Liver (tissue), 9 donors: ENCODE measurements around the gene FFAR1. TPM values are rescaled to one million over a fixed set of nuclear protein-coding genes. Genes with fewer than 3 reads are reported as not detected.

ENCODE experiments used
- DNase-seq: peaks from one replicate; pipeline ENCODE4 v3.0.0-alpha.2; 2017; ENCODE audit warnings: low spot score
- H3K27ac ChIP-seq, 2 donors: one replicate each; pipeline ENCODE4 v1.7.0; 2013; ENCODE audit warnings: inconsistent platforms in 2 of 2, low read length in 2 of 2, control low read depth in 1 of 2, low read depth in 1 of 2, mild to moderate bottlenecking in 1 of 2
- H3K27me3 ChIP-seq, 4 donors: one replicate each; pipeline versions ENCODE4 v1.6.1 to v1.7.0; 2013; ENCODE audit warnings: low read length in 3 of 4, inconsistent platforms in 1 of 4, mild to moderate bottlenecking in 1 of 4, moderate library complexity in 1 of 4; ENCODE audit not compliant: control insufficient read depth in 4 of 4, insufficient read depth in 4 of 4
- H3K36me3 ChIP-seq, 4 donors: one replicate each; pipeline versions ENCODE4 v1.6.1 to v1.7.0; 2013; ENCODE audit warnings: low read length in 3 of 4, mild to moderate bottlenecking in 3 of 4, low read depth in 1 of 4, moderate library complexity in 1 of 4; ENCODE audit not compliant: control insufficient read depth in 4 of 4, insufficient read depth in 3 of 4
- H3K4me1 ChIP-seq, 4 donors: one replicate each; pipeline versions ENCODE4 v1.6.1 to v1.7.0; 2013; ENCODE audit warnings: low read length in 3 of 4, mild to moderate bottlenecking in 3 of 4, moderate library complexity in 1 of 4; ENCODE audit not compliant: control insufficient read depth in 4 of 4, insufficient read depth in 4 of 4
- H3K4me3 ChIP-seq, 3 donors: one replicate each; pipeline versions ENCODE4 v1.6.1 to v1.7.0; 2013; ENCODE audit warnings: low read length in 3 of 3, control low read depth in 1 of 3, low read depth in 1 of 3, mild to moderate bottlenecking in 1 of 3
- H3K9ac ChIP-seq, 2 donors: one replicate each; pipeline ENCODE4 v1.7.0; 2013; ENCODE audit warnings: low read length in 2 of 2, mild to moderate bottlenecking in 2 of 2, moderate library complexity in 2 of 2, control low read depth in 1 of 2, low read depth in 1 of 2
- H3K9me3 ChIP-seq, 4 donors: one replicate each; pipeline versions ENCODE4 v1.6.1 to v1.7.0; 2013; ENCODE audit warnings: low read length in 3 of 4; ENCODE audit not compliant: control insufficient read depth in 4 of 4
- CTCF ChIP-seq: fragments of 150-350 bp; IDR thresholded peaks from 2 replicates; pipeline ENCODE4 v1.5.1; 2017; ENCODE audit warnings: improper control_type of control experiment, low read depth, low read length; ENCODE audit not compliant: missing input control
- EGR1 ChIP-seq, 2 donors: IDR thresholded peaks; 2 replicates each; pipeline ENCODE4 v1.6.1; 2016 to 2018; ENCODE audit warnings: antibody characterized with exemption in 2 of 2, low read depth in 2 of 2
- FOXA1 ChIP-seq: IDR thresholded peaks from 2 replicates; pipeline ENCODE4 v1.6.1; 2016; ENCODE audit warnings: antibody characterized with exemption
- FOXA2 ChIP-seq: IDR thresholded peaks from 2 replicates; pipeline ENCODE4 v1.6.1; 2016; ENCODE audit warnings: antibody characterized with exemption
- GABPA ChIP-seq, 2 donors: IDR thresholded peaks in 1 of 2; conservative IDR thresholded peaks in 1 of 2; 2 replicates each; pipeline ENCODE4 v1.6.1; 2016; ENCODE audit warnings: antibody characterized with exemption in 2 of 2, mild to moderate bottlenecking in 1 of 2, moderate library complexity in 1 of 2
- HNF4A ChIP-seq, 2 donors: conservative IDR thresholded peaks; 2 replicates each; pipeline ENCODE4 v1.6.1; 2016; ENCODE audit warnings: antibody characterized with exemption in 2 of 2, mild to moderate bottlenecking in 2 of 2
- HNF4G ChIP-seq: IDR thresholded peaks from 2 replicates; pipeline ENCODE4 v1.6.1; 2016; ENCODE audit warnings: antibody characterized with exemption
- JUND ChIP-seq, 2 donors: IDR thresholded peaks; 2 replicates each; pipeline ENCODE4 v1.6.1; 2016; ENCODE audit warnings: antibody characterized with exemption in 2 of 2
- MAX ChIP-seq: IDR thresholded peaks from 2 replicates; pipeline ENCODE4 v1.6.1; 2016; ENCODE audit warnings: antibody characterized with exemption
- NR2F2 ChIP-seq: IDR thresholded peaks from 2 replicates; pipeline ENCODE4 v1.6.1; 2016; ENCODE audit warnings: antibody characterized with exemption
- REST ChIP-seq: IDR thresholded peaks from 2 replicates; pipeline ENCODE4 v1.6.1; 2016; ENCODE audit warnings: antibody characterized with exemption, mild to moderate bottlenecking
- RXRA ChIP-seq, 2 donors: IDR thresholded peaks; 2 replicates each; pipeline ENCODE4 v1.6.1; 2017 to 2018; ENCODE audit warnings: antibody characterized with exemption in 2 of 2, mild to moderate bottlenecking in 1 of 2
- SP1 ChIP-seq: IDR thresholded peaks from 2 replicates; pipeline ENCODE4 v1.6.1; 2018; ENCODE audit warnings: antibody characterized with exemption, mild to moderate bottlenecking
- TAF1 ChIP-seq: conservative IDR thresholded peaks from 2 replicates; pipeline ENCODE4 v1.6.1; 2016; ENCODE audit warnings: antibody characterized with exemption, mild to moderate bottlenecking
- YY1 ChIP-seq: IDR thresholded peaks from 2 replicates; pipeline ENCODE4 v1.6.1; 2016; ENCODE audit warnings: antibody characterized with exemption, mild to moderate bottlenecking
- WGBS: extraction: QIAGEN DNeasy Blood & Tissue Kit; methylation state at CpG from one replicate; pipeline ENCODE4 v1.1.7; 2013; 5-methylcytosine and 5-hydroxymethylcytosine counted together
- polyA plus RNA-seq, 2 donors: library from polyadenylated mRNA; stranded (reverse) in 1 of 2; unstranded in 1 of 2; fragments of 200-250 nt in 1 of 2; fragments of >200 nt in 1 of 2; fragmentation: Nextera tagmentation in 1 of 2; extraction: Ambion mirVana in 1 of 2; gene quantifications; one replicate each; pipeline versions ENCODE4 v1.2.1 to v1.2.3, GENCODE V29; 2013 to 2015
- total RNA-seq, 2 donors: library from RNA; depleted of rRNA; stranded (reverse); fragments of >200 nt; gene quantifications; one replicate each; pipeline ENCODE4 v1.2.3, GENCODE V29; 2014
- donor health status: healthy.
- donor health status: healthy.
- donor health status: healthy.
- donor health status: healthy.
- donor health status: healthy.

FFAR1 gene
- total and polyA plus RNA-seq, 4 donors: not detected

- Histone ChIP-seq H3K36me3 (no peaks in the 10 kb centered on the region), H3K4me3 (no peak overlapping the region), H3K9ac (no peak overlapping the region), H3K9me3 (no peaks in the 10 kb centered on the region), H3K27ac (no peak overlapping the region), H3K4me1 (no peaks in the 10 kb centered on the region), H3K27me3 (no peaks in the 10 kb centered on the region)
- TF ChIP-seq GABPA (IDR thresholded peaks at IDR 0.05 in 1 of 2, conservative IDR thresholded peaks at IDR 0.05 in 1 of 2) (no peak), FOXA2 (no peak), SP1 (no peak), EGR1 (IDR thresholded peaks at IDR 0.05; ENCODE audit: low read depth in 2 of 2) (no peak), HNF4G (no peak), CTCF (no peak)
- no peak for DNase-seq
- 61% methylated on average over 19 of the region's 19 CpGs for WGBS
Observed at GRCh38 chr19:35395382-35396199, 47.9 kb downstream of the FFAR1 start.

GRCh38 chr19:35396240-35396885 is 48.7 kb downstream of the FFAR1 start:
- H3K27me3 ChIP-seq: no peaks in the 10 kb centered on the region
- TF ChIP-seq NR2F2 (no peak), SP1 (no peak)
- no peak overlapping the region for H3K4me3 ChIP-seq
- H3K27ac ChIP-seq: no peak overlapping the region
- H3K9me3 ChIP-seq: no peaks in the 10 kb centered on the region
- no peaks in the 10 kb centered on the region for H3K36me3 ChIP-seq
- no peak for DNase-seq
- no peak overlapping the region for H3K9ac ChIP-seq
- WGBS: 92% methylated on average over 14 of the region's 14 CpGs
- H3K4me1 ChIP-seq: no peaks in the 10 kb centered on the region

- WGBS: 90% methylated on average over 6 of the region's 6 CpGs
- H3K4me3 ChIP-seq: no peak overlapping the region
Observed at GRCh38 chr19:35397064-35397463, 49.4 kb downstream of the FFAR1 start.

More at GRCh38 chr19:35397064-35397463, 49.4 kb downstream of the FFAR1 start:
- no peaks in the 10 kb centered on the region for H3K36me3 ChIP-seq
- no peaks in the 10 kb centered on the region for H3K4me1 ChIP-seq
- no peak for TF ChIP-seq MAX
- TF ChIP-seq JUND (IDR thresholded peaks at IDR 0.05): no peak
- TF ChIP-seq REST: no peak
- TF ChIP-seq HNF4G: no peak
- no peak for TF ChIP-seq NR2F2
- TF ChIP-seq RXRA (IDR thresholded peaks at IDR 0.05): no peak
- no peak for TF ChIP-seq FOXA1
- TF ChIP-seq HNF4A (conservative IDR thresholded peaks at IDR 0.05): no peak
- TF ChIP-seq YY1: no peak
- TF ChIP-seq TAF1: no peak
- no peak for TF ChIP-seq SP1
- TF ChIP-seq FOXA2: no peak
- DNase-seq: no peak
- no peak overlapping the region for H3K9ac ChIP-seq
- no peaks in the 10 kb centered on the region for H3K27me3 ChIP-seq
- H3K9me3 ChIP-seq: no peaks in the 10 kb centered on the region
- H3K27ac ChIP-seq: no peak overlapping the region
